HFF-Myc (cell line): ENCODE data around the gene MOCS2.
"Not testable (repeated sequence)": the region's sequence is repeated elsewhere in the genome, so short reads cannot be mapped to it uniquely, and the experiment has no call there.

Experiments used
- DNase-seq: peaks from one replicate; pipeline ENCODE4 v3.0.0-alpha.2; 2011; ENCODE audit warnings: low read depth; ENCODE audit errors: extremely low read depth
- H3K4me3 ChIP-seq: replicated peaks from 2 replicates; pipeline ENCODE4 v1.5.1; 2011; ENCODE audit warnings: low read depth, mild to moderate bottlenecking, control low read depth, low read length
- TF ChIP-seq, protein P1 (sequence below): IDR thresholded peaks from 2 replicates; pipeline ENCODE4 v1.5.1; 2012; ENCODE audit warnings: mild to moderate bottlenecking, low read depth, low read length, control low read depth; ENCODE audit errors: missing control alignments

MOCS2 gene

GRCh38 chr5:53123702-53124101, 14.1 kb upstream of the MOCS2 start:
- TF ChIP-seq, protein P1, sequence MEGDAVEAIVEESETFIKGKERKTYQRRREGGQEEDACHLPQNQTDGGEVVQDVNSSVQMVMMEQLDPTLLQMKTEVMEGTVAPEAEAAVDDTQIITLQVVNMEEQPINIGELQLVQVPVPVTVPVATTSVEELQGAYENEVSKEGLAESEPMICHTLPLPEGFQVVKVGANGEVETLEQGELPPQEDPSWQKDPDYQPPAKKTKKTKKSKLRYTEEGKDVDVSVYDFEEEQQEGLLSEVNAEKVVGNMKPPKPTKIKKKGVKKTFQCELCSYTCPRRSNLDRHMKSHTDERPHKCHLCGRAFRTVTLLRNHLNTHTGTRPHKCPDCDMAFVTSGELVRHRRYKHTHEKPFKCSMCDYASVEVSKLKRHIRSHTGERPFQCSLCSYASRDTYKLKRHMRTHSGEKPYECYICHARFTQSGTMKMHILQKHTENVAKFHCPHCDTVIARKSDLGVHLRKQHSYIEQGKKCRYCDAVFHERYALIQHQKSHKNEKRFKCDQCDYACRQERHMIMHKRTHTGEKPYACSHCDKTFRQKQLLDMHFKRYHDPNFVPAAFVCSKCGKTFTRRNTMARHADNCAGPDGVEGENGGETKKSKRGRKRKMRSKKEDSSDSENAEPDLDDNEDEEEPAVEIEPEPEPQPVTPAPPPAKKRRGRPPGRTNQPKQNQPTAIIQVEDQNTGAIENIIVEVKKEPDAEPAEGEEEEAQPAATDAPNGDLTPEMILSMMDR = no peak
- DNase-seq = no peak
- no peak overlapping the region for H3K4me3 ChIP-seq

GRCh38 chr5:53120165-53120564, 10.6 kb upstream of the MOCS2 start:
- TF ChIP-seq, protein P1 = no peak
- DNase-seq = no peak
- H3K4me3 ChIP-seq = no peak overlapping the region

DNA sequence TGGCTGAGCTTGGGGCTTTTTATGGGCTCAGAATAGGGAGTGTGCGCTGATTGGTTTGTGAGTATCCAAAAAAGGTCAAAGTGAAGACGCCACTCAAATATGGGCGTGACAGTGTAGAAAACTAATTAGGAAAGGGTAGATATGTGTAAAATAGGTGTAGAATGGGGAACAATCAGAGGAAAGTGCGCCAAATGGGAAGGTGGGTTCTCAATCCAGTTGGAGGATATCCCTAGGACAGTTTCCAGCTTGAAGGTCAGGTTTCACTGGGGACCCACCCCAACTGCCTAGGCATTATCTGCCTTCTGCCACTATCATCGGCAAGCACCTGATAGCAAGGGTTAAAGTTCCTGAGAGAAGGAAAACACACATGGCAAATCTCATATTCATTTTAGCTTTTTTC, 9.3 kb upstream of the MOCS2 start:
- DNase-seq = no peak
- TF ChIP-seq, protein P1 = no peak
- no peak overlapping the region for H3K4me3 ChIP-seq

DNA sequence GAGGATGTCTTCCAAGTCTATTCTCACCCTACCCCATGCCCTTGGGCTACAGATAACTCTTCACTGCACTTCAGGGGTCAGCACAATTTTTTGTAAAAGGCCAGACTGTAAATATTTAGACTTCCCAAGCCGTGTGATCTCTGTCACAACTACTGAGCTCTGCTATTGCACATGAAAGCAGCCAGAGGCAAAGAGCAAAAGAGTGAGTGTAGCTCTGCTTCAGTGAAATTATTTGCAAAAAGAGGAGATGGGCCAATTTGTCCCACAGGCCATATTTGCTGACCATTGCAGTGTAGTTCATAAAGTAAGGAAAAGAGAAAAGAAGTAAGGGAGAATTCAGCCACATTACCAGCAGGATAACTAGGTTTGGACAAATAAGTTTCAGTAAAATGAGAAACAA, 7.0 kb upstream of the MOCS2 start:
- DNase-seq = no peak
- H3K4me3 ChIP-seq = no peak overlapping the region
- TF ChIP-seq, protein P1 = no peak

- no peak for DNase-seq
- TF ChIP-seq, protein P1 = no peak
Observed at GRCh38 chr5:53114988-53115387, 5.4 kb upstream of the MOCS2 start.

DNA sequence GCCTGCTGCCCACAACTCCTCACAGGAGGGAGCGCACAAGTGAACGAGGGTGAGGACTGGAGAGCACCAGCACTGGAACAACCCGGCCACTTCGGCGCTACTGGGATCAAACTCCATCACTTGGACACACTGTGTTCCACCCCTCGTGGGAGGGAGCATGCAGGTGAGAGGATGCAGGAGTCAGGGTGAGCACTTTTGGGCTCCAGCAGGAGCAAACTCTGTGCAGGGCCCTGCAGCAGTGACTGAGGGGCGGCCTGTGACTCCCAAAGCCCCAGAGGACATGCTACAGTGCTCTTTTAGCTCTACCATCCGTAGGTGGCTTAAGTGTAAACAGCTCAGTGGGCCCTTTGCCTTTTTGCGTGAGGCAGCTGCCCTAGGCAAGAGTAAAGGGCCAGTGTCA, 4.4 kb upstream of the MOCS2 start:
- no peak for DNase-seq
- H3K4me3 ChIP-seq = no peak overlapping the region
- TF ChIP-seq, protein P1 = no peak

More at GRCh38 chr5:53114988-53115387, 5.4 kb upstream of the MOCS2 start:
- no peak overlapping the region for H3K4me3 ChIP-seq

DNA sequence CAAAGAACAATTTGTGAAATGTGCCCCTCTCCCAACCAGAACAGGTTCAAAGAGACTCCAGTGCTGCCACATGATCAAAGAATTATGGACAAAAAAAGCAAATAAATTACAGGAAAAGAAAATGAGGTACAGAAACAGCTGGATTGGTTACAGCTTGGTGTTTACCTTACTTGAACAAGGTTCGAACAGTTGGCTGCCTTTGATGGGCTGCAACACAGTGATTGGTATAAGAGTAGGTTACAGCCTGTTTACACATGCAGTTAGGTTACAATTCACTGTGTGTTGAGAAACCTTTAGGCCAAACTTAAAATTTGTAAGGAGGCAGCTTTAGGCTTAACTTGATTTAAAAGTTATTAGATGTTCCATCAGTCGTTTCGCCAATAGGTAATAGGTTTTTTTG, 3.4 kb upstream of the MOCS2 start:
- DNase-seq = no peak
- TF ChIP-seq, protein P1 = no peak
- H3K4me3 ChIP-seq = no peak overlapping the region

- DNase-seq = not testable (repeated sequence)
Observed at GRCh38 chr5:53112307-53112706, 2.8 kb upstream of the MOCS2 start.

More at GRCh38 chr5:53112307-53112706, 2.8 kb upstream of the MOCS2 start:
- H3K4me3 ChIP-seq = not testable (repeated sequence)
